Left lung (tissue), 10 donors: ENCODE results near the gene ABI3BP. TPM values are rescaled to one million over a fixed set of nuclear protein-coding genes. Genes with fewer than 3 reads are reported as not detected.
A peak's percentile ranks its signal among the peaks of the same experiment; 100 is the strongest.
"Not testable (repeated sequence)": the region's sequence is repeated elsewhere in the genome, so short reads cannot be mapped to it uniquely, and the experiment has no call there.

Experiments
- ATAC-seq: fragments of 200-7000 bp; cut with Tn5 transposase; one replicate; pipeline ENCODE4 v1.9.1; 2020; ENCODE audit warnings: moderate library complexity
- DNase-seq, 4 donors: peaks; one replicate each; pipeline ENCODE4 v3.0.0-alpha.2; 2013 to 2020
- H3K27ac ChIP-seq, 2 donors: fragments of 200-600 bp; sonication (generic) in 1 of 2; one replicate each; pipeline versions ENCODE4 v1.5.0 to v1.8.0; 2020 to 2021
- H3K27me3 ChIP-seq, 2 donors: fragments of 200-600 bp; sonication (generic) in 1 of 2; one replicate each; pipeline versions ENCODE4 v1.5.0 to v1.8.0; 2020 to 2021
- H3K36me3 ChIP-seq, 2 donors: fragments of 200-600 bp; sonication (generic) in 1 of 2; one replicate each; pipeline versions ENCODE4 v1.5.0 to v1.8.0; 2020 to 2021
- H3K4me1 ChIP-seq, 2 donors: fragments of 200-600 bp; one replicate each; pipeline ENCODE4 v1.8.0; 2021
- H3K4me3 ChIP-seq, 2 donors: fragments of 200-600 bp; sonication (generic) in 1 of 2; one replicate each; pipeline versions ENCODE4 v1.5.0 to v1.8.0; 2020 to 2021; ENCODE audit warnings: mild to moderate bottlenecking in 1 of 2
- H3K9me3 ChIP-seq, 2 donors: fragments of 200-600 bp; sonication (generic) in 1 of 2; one replicate each; pipeline versions ENCODE4 v1.5.0 to v1.8.0; 2020 to 2021
- intact Hi-C, 2 donors: fragments of 100-400 bp; cut with DNase I; formaldehyde crosslinking; loops; one replicate each; pipeline versions ENCODE4 v1.11.2 to v1.14.2; 2022
- polyA plus RNA-seq, 6 donors: library from polyadenylated mRNA; unstranded; fragments of 120-200 nt; gene quantifications; one replicate each; pipeline ENCODE4 v1.2.1, GENCODE V29; 2013; ENCODE audit not compliant: insufficient read length in 6 of 6
- total RNA-seq, 2 donors: library from RNA; stranded (reverse); fragmentation: NEBNext Ultra II Directional; extraction: Animal tissue kit (Norgen Biotek cat#: 25700); gene quantifications; one replicate each; pipeline ENCODE4 v1.2.1, GENCODE V29; 2021
- TF ChIP-seq, protein P1 (sequence below), 2 donors: fragments of 200-600 bp; sonication (generic) in 1 of 2; IDR thresholded peaks; one replicate each; pipeline versions ENCODE4 v1.5.0 to v1.8.0; 2021; ENCODE audit warnings: antibody characterized with exemption in 2 of 2
- donor health status: DM: no; HTN: yes; CAD: no.
- donor health status: DM: no; HTN: no; CAD: no.

The ABI3BP gene
- total and polyA plus RNA-seq, 8 donors = 65.2 to 138 (median 85.3) TPM

DNA sequence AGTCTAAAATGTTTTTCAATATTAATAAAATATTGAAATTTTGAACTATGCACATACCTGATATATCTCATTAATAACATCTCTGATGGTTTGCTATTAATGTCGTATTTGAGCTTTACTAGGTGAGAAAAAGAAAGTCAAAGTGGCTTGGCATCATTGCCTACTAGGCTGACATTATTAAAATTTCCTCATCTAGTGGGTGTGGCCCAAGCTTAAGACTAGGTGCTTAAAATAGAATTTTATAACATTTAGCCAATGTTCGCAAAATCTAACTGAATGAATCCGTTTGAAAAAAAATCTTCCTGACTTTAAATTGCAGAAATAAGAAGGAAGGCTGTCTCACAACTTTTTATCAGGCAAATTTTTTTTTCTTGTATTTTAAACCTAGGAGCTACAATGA lies 46.1 kb downstream of the ABI3BP start:
- no peaks in the 10 kb centered on the region for H3K4me1 ChIP-seq
- TF ChIP-seq, protein P1, sequence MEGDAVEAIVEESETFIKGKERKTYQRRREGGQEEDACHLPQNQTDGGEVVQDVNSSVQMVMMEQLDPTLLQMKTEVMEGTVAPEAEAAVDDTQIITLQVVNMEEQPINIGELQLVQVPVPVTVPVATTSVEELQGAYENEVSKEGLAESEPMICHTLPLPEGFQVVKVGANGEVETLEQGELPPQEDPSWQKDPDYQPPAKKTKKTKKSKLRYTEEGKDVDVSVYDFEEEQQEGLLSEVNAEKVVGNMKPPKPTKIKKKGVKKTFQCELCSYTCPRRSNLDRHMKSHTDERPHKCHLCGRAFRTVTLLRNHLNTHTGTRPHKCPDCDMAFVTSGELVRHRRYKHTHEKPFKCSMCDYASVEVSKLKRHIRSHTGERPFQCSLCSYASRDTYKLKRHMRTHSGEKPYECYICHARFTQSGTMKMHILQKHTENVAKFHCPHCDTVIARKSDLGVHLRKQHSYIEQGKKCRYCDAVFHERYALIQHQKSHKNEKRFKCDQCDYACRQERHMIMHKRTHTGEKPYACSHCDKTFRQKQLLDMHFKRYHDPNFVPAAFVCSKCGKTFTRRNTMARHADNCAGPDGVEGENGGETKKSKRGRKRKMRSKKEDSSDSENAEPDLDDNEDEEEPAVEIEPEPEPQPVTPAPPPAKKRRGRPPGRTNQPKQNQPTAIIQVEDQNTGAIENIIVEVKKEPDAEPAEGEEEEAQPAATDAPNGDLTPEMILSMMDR (IDR thresholded peaks at IDR 0.05) = no peak
- no peaks in the 10 kb centered on the region for H3K36me3 ChIP-seq
- no peak for DNase-seq
- H3K27me3 ChIP-seq = no peaks in the 10 kb centered on the region
- ATAC-seq = no peak
- intact Hi-C loops = no loop called here
- no peak overlapping the region for H3K27ac ChIP-seq
- no peaks in the 10 kb centered on the region for H3K9me3 ChIP-seq
- no peak overlapping the region for H3K4me3 ChIP-seq

DNA sequence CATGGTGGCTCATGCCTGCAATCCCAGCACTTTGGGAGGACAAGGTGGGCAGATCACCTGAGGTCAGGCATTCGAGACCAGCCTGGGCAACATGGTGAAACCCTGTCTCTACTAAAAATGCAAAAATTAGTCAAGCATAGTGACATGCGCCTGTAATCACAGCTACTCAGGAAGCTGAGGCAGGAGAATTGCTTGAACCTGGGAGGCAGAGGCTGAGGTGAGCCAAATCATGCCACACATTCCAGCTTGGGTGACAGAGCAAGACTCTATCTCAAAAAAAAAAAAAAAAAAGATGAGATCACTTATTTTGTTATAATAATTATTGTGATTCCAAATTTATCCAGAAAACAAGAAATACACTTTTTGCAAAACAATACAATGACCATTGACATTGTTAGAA lies 47.1 kb downstream of the ABI3BP start:
- H3K9me3 ChIP-seq, DNase-seq, H3K4me3 ChIP-seq, ATAC-seq, H3K27me3 ChIP-seq, H3K4me1 ChIP-seq, H3K36me3 ChIP-seq, H3K27ac ChIP-seq, intact Hi-C loops: not testable (repeated sequence)

DNA sequence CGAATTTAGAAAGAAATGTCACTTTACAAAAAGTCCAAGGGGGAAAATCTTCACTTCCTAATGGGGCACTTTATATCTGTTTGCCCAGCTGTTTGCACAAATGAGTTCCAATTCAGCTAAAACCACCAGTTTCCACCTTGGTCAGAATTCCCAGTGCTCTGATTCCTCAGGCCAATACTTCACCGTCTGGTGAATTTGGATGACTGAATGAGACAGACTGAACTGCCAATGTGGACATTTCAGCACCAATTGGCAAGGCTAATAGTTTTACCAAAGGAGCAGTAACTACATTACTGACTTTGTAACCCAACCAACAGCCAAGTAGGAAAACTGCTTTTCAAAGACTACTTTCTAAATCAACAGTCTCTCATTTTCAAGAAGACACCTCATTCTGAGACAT lies 51.8 kb downstream of the ABI3BP start:
- TF ChIP-seq, protein P1 (IDR thresholded peaks at IDR 0.05) = no peak
- Histone ChIP-seq H3K9me3 (no peaks in the 10 kb centered on the region), H3K4me1 (no peaks in the 10 kb centered on the region), H3K27ac (no peak overlapping the region), H3K4me3 (no peak overlapping the region), H3K27me3 (no peaks in the 10 kb centered on the region), H3K36me3 (no peaks in the 10 kb centered on the region)
- no peak for DNase-seq
- no peak for ATAC-seq
- intact Hi-C loops = no loop called here

DNA sequence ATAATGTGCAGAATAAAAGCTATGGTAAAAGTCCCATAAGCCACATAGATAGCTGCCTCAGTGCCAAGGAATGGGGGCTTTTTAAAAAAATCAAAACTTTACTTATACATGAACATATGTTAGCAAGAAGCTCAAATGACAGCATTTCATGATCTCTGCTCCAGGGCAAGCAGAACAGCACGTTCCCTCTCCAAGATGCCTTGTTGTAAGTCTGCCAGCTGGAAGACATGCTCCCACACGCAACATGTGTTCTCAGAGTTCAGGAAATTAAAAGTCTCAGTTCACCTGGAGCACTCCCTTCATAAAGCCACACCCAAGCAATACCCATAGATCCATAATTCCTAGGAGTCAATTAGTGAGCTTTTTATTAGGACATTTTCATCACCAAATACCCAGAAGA lies 52.2 kb downstream of the ABI3BP start:
- ATAC-seq (no peak), DNase-seq (peak in 1 of 4 donors; percentile 5)
- Histone ChIP-seq H3K4me1 (no peaks in the 10 kb centered on the region), H3K9me3 (no peaks in the 10 kb centered on the region), H3K4me3 (no peak overlapping the region), H3K27me3 (no peaks in the 10 kb centered on the region), H3K27ac (no peak overlapping the region), H3K36me3 (no peaks in the 10 kb centered on the region)
- intact Hi-C loops = no loop called here
- TF ChIP-seq, protein P1 (IDR thresholded peaks at IDR 0.05) = no peak

DNA sequence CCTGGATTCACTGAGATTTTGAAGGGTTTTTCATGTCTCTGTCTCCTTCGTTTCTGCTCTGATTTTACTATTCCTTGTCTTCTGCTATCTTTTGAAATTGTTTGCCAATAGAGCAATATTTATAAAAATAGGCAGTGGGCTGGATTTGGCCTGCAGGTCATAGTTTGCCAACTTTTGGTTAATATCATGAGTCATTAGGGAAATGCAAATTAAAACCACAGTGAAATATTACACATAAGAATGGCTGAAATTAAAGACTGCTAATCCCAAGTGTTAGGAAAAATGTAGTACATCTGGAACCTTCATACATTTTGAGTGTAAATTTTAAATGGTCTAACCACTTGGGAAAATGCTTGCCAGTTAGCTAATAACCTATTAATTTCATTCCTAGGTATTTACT lies 56.3 kb downstream of the ABI3BP start:
- ATAC-seq (no peak), DNase-seq (no peak)
- Histone ChIP-seq H3K27me3 (no peaks in the 10 kb centered on the region), H3K27ac (no peak overlapping the region), H3K4me1 (no peaks in the 10 kb centered on the region), H3K36me3 (no peaks in the 10 kb centered on the region), H3K4me3 (no peak overlapping the region), H3K9me3 (no peaks in the 10 kb centered on the region)
- TF ChIP-seq, protein P1 (IDR thresholded peaks at IDR 0.05) = no peak
- intact Hi-C loops = no loop called here

DNA sequence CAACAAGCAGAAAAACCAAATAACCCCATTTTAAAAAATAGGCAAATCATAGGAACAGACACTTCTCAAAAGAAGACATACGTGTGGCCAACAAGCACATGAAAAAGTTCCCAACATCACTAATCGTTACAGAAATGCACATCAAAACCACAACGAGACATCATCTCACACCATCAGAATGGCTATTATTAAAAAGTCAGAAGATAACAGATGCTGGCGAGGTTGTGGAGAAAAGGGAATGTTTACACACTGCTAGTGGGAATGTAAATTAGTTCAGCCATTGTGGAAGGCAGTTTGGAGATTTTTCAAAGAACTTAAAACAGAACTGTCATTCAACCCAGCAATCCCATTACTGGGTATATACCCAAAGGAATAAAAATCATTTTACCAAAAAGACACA lies 60.7 kb downstream of the ABI3BP start:
- intact Hi-C loops = no loop called here
- ATAC-seq = no peak

More for the DNA sequence above, 60.7 kb downstream of the ABI3BP start:
- Histone ChIP-seq H3K4me3 (no peak overlapping the region), H3K9me3 (no peaks in the 10 kb centered on the region), H3K4me1 (no peaks in the 10 kb centered on the region), H3K27me3 (no peaks in the 10 kb centered on the region), H3K27ac (no peak overlapping the region), H3K36me3 (no peaks in the 10 kb centered on the region)
- no peak for DNase-seq
- TF ChIP-seq, protein P1 (IDR thresholded peaks at IDR 0.05) = no peak
